ENCODE results near the gene RFX7.
A peak's percentile ranks its signal among the peaks of the same experiment; 100 is the strongest.

The RFX7 gene

DNA sequence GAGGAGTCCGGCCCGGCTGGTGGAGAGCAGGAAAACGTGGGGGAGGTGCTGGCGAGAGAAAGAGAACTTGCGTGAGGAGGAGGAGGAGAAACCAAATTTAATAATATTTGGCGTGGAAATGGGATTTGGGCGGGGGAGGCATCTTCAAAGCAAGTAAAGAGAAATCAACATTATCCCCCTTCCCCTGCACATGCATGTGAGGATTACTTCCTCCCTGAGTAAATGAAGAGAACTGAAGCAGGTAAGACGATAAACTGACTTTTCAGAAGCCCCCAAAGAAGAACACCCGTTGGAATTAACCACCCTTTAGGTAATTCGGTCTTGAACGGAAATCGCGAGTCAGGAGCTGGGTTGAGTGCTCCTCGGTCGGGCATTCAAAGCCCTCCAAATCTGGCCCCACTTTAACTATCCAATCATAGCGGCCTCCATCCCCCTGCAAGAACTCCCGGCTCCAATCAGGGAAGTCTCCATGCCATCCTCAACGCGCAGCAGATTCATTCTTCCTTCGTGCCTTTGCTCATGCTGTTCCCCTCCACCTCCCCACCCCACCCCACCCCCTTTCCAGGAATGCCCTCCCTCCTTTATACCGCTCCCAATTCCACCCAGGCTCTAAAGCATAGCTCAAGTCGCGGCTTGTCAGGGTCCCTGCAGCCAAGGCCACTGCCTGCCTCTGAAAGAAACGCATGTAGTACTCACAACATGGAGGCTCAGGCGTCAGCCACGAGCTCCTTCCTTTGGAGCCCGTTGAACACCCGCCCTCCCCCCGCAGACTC lies 545 bp upstream of the RFX7 start:
- DNase-seq = peak; percentile 4

DNA sequence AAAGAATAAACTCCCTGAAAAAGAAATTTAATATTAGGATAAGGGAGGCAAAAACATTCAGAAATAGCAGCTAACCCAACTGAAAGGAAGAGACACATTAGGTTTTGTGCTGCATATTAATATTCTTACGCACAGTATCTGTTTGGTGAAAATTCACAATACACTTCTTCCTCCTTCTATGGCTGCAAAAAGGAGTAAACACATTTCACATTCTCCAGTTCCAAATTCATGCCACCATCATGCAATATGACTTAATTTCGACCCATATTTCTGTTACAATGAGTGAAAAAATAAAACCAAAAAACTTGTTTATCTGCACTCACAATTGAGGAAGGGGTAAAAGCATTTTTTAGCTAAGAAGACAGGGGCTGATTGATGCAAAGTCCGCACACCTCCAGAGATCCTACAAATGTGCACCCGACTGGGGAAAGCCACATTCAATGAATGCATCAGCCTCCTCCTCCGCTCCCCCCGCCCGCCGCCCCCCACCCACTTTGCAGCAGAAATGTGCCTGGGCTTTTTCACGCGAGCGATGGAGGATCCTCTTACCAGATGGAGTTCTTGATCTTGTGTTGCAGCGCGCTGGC lies 1.0 kb downstream of the RFX7 start:
- DNase-seq = no peak

DNA sequence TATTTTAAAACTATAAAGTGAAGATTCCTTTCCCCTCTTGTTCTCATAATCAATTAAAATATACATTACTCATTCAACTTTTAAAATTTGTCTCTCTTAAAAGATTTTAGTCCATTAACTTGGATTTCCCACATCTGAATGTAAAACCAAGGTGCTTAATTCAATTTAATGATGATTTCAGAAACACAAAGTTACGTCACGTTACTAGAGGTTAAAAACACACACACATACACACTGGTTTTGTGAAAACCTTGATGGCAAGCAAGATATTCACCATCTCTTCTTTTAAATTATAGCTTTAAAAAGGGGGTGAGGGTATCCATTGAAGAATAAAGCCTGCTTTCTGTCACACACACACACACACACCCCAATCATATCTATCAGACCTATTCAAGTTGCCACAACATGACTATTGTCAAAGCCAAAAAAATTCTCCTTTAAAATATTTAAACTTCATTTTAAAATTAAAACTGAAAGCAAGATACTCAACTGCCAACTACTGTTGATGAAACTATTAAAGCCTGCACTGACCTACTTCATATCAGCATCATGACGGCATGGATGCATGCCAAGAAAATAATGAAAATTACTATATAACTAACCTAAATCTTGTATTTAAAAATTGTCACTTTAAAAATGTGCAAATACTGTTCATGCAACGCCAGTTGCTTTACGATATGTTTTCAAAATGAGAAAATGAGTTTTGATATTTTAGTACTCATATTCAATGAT lies 2.1 kb downstream of the RFX7 start:
- peak; percentile 6 for DNase-seq

DNA sequence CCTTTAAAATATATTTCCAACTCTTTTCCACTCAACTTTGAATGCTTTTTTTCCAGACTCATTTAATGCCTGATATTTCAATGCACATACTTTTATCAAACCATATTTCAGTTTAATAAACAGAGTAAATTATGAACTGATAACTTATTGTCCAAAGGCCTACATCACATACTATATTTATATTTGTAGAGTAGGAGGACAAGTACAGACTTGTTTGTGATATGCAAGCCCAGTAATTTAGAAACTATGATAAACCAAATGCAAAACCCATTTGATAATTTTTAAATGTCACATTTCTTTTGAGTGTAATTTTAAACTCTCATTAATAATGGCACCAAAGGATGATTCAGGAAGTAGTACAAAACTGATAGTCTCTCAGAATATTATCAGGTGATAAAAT lies 3.3 kb downstream of the RFX7 start:
- no peak for DNase-seq

DNA sequence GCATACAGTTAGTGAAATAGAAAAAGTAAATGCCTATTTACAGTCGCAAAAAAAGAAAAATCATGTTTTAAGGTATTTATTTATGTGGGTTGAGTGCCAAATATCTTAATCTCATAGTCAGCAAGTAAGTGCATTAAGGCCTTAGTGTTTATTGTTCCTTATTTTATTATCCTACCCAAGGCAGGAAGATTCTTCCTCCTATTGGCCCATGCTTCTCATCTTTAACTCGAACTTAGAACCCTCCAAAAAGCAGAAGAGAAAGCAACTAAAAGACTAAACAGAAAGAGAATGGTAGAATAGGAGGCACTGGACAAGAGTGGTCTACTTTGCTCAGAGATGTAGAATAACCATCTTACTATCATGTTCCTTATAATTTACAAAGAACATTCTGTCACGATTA lies 7.5 kb downstream of the RFX7 start:
- DNase-seq = no peak

DNA sequence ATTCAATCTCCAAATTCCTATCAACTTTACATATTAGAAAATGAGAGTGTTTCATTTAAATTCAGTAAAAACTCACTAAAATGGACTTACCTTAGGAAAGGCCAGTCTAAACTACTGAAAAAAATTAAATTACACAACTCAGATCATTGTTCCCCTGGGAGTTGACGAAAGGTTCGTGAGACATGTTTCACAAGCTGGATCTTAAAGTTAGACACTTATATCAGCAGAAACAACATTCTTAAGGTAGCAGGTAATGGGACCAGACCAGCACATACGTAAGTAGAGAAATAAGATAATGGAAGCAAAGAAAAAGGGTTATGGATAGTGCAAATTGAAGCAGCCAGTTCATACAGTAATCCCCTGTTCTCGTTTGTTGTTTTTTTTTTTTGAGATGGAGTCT lies 8.9 kb downstream of the RFX7 start:
- no peak for DNase-seq

DNA sequence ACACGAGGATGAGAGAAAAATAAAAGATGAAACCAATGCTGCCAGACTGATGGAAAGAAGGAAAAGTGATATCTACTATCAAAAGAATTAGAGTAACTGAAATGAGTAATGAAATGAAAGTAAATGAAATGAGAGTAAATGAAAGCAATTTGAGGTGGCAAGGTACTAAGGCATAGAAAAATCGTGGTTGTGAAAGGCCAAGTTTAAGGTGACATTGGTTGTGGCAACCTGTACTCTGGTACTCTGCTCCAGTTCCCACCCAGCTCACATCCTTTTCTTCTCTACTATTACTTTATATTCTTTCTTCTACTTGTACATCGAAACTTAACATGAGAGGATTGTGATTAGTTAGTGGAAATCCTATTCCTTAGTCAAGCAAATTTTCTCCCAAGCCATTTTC lies 10.1 kb downstream of the RFX7 start:
- no peak for DNase-seq

DNA sequence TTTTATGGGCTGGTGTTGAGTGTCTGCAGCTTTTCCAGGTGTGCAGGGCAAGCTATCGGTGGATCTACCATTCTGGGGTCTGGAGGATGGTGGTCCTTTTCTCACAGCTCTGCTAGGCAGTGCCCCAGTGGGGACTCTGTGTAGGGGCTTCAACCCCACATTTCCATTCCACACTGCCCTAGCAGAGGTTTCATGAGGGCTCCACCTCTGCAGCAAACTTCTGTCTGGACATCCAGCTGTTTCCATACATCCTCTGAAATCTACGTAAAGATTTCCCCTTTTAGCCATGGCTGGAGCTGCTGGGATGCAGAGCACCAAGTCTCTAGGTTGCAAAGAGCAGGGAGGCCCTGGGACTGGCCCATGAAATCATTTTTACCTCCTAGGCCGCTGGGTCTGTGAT lies 11.6 kb downstream of the RFX7 start:
- no peak for DNase-seq

DNA sequence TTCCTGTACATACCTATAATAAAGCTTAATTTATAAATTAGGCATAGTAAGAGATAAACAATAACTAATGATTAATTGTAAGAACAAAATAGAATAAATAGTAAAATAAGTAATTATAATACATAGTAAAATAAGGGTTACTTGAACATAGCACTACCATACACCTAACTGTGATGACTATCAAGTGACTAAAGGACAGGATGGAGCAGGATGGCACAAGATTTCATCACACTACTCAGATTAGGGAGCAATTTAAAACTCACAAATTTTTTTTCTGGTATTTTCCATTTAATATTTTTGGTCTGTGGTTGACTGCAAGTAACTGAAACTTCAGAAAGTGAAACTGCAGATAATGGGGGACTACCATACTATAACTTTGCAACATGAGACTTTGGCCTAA lies 14.8 kb downstream of the RFX7 start:
- no peak for DNase-seq

DNA sequence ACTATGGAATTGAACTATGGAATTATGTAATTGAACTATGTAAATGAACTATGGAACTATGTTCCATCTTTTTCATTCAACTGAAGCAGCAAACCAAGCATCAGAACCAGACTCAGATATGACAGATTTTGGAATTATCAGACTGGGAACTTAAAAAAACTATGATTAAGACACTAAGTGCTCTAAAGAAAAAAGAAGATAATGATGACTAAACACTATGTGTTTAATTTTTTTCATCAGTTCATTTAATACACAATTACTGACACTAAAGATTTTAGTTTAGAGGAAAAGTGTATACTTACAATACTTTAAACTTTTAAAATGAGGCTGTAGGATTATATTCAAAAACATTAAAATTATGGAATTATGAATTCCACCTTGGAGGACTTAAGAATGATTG lies 15.3 kb downstream of the RFX7 start:
- DNase-seq = no peak

DNA sequence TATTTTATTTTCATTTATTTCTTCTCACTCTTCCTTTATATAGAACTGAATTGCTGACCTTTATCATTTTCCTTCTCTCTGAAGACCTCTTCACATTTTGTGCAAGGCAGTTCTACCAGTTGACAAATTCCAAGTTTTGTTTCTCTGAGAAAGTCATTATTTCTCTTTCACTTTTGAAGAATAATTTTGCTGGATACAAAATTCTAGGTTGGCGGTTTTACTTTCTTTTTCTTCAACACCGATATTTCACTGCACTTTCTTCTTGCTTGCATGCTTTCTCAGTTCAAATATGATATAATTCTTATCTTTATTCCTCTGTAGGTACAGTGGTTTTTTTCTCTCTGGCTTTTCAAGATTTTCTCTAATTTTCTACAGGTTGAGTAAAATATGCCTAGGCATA lies 15.9 kb downstream of the RFX7 start:
- no peak for DNase-seq

DNA sequence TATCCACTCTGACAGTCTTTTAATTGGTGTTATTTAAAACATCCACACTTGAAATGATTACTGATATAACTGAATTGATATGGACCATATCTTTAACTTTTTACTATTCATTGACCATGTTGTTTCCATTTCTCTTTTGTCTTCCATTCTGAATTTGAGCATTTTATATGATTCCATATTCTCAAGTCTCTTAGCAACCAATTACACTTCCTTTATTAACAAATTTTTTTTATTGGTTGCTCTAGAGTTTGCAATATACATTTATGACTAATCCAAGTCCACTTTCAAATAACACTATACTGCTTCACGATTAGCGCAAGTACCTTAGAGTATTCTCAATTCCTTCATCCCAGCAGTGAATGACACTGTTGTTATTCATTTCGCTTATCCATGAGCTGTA lies 16.4 kb downstream of the RFX7 start:
- DNase-seq = no peak

DNA sequence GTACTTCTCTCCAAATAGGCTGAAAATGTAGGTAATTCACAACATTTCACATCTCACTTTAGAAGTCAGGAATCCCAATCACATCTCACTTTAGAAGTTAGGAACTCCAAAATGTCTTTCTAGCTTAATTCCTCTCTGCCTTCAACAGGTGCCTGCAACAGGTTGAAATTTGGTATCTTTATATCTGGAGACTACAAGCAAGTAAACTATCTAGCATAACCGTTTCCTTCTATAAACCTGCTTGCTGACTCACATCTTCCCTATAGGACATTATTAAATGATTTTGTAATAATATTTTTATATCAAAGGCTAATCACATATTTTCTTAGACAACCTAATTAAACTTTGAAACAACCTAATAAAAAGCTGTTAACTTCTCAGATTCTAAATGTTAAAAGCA lies 18.2 kb downstream of the RFX7 start:
- no peak for DNase-seq

DNA sequence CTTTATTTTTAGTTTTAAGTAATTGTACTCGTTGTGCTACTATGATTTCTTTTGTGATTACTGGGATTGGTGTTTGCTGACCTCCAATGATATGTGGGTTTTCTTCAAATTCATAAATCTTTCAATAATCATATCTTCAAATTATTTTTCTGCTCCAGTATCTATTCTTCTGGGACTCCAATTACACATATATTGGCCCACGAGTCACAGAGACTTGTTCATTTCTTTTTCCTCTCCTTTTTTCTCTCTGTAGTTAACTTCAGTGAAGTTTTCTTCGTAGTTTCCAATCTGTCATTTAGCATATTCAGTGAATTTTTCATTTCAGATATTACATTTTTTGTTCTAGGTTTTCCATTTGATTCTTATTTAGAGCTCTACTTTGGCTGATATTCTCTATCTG lies 21.4 kb downstream of the RFX7 start:
- DNase-seq = no peak

DNA sequence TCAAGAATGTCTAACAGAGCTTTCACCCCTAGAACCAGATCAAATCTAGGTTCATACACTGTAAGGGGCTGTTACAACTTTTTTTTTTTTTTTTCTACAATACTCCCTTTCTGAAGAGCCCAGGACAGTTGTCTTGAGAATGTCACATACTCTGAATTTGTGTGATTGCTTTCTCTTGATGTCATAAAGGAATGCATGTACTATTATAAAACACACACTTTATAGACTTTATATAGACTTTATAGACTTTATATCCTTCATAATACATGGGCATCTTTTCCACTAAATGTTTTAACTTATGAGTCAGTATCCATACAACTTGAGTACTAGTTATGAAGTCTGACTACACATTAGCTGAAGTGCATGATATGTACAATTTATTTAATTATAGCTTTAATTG lies 26.3 kb downstream of the RFX7 start:
- DNase-seq = no peak

DNA sequence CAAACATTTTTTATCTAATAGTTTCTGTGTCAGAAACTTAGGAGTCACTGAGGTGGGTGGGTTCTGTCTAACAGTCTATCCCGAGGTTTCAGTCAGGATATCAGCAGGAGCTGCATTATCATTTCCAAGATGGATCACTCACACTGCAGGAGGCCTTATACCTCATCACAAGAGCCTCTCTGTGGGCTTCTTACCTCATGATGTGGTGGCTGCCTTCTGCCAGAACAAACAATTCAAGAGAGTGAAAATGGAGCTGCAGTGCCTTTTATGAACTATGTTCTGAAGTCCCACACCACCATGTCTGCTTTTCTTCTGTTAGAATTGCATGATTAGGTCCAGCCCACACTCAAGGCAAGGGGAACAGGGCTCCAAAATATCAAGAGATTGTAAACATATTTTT lies 27.9 kb downstream of the RFX7 start:
- no peak for DNase-seq

DNA sequence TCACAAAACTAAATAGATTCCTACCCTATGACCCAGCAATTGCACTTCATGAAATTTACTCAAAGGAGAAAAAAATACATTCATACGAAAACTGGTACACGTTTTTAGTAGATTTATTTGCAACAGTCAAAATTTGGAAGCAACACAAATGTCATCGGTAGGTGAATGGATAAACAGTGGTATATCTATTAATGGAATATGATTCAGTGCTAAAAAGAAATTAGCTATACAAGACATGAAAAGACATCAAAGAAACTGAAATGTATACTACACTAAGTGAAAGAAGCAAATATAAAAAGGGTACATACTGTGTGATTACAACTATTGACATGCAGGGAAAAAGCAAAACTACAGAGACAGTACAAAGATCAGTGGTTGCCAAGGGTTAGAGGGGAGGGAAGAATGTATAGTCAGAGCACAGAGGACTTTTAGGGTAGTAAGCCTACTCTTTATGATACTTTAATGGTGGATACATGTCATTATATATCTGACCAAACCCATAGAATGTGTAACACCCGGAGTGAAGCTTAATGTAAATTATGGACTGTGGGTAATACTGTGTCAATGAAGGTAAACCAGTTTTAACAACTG lies 31.6 kb downstream of the RFX7 start:
- DNase-seq = no peak

DNA sequence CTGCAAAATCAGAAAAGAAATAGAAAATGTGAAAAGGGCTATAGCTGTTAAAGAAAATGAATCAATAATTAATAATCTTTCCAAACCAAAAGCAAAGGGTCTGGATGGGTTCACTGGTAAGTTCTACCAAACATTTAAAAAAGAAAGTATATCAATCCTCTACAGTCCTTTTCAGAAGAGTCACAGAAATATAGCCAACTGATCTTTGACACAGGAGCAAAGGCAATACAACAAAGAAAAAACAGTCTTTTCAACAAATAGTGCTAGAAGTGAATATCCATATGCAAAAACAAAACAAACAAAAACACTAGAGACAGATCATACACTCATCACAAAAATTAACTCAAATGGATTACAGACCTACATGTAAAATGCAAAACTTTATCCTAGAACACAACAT lies 32.6 kb downstream of the RFX7 start:
- no peak for DNase-seq

DNA sequence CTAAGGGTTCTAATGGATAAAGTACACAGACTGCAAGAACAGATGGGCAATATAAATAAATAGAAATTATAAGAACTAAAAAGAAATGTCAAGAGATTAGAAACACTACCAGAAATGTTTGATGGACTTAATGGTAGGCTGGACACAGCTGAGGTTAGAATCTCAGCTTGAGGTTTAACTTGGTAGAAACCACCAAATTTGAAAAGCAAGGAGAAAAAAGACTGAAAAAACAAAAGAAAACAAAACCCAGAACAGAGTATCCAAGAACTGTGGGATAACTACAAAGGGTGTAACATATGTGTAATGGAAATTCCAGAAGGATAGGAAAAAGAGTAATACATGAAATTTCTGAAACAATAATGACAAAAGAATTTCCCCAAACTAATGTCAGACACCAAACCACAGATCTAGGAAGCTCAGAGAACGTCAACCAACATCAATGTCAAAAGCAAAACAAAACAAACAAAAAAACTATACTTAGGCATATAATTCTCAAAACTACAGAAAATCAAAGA lies 35.0 kb downstream of the RFX7 start:
- DNase-seq = no peak

DNA sequence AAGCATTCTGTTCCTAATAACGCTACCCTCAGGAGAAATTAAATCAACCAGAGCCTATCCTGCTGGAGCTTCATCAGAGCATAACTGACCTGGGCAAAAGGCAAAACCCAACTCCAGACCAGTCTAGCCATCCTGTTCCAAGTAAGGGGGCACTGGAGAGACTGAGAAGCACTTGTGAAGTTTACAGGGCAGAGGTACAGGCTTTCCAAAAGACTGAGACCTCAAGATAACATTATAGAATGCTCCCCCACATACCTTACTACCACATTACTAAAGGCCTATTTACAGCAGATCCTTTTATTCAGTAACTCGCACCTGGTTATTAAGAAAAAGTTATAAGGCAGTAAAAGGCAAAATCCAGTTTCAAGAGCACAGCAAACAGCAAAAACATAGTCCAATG lies 35.5 kb downstream of the RFX7 start:
- DNase-seq = no peak

DNA sequence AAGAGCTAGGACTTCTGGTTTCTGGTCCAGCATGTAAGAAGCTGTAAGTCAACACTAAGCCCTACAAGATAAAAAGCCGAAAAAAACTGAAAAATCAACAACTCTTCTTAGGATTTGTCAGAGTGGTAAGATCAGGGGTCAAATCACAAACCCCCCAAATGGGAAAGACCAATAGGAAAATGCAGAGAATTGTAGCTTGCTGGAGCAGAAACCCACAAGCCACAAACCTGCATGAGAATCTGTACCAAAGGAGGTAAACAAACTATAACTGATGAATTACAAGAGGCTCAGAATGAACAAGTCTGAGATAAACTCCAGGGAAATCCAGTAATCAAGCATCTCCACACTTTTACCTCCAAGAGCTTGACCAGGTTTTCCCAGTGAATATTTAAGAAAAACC lies 36.0 kb downstream of the RFX7 start:
- DNase-seq = no peak

DNA sequence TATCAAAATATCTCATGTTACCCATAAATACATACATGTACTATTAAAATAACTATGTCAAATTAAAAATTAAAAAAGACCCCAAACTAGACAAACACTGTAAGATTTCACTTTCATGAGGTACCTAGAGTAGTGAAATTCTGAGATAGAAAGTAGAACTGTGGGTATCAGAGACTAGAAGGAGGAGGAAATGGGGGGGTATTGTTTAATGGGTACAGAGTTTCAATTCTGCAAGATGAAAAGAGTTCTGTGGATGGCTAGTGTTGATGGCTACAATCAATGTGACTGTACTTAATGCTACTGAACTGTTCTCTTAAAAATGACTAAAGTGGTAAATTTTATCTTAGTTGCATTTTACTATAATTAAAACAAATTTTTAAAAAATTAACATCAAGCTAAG lies 36.6 kb downstream of the RFX7 start:
- DNase-seq = no peak

DNA sequence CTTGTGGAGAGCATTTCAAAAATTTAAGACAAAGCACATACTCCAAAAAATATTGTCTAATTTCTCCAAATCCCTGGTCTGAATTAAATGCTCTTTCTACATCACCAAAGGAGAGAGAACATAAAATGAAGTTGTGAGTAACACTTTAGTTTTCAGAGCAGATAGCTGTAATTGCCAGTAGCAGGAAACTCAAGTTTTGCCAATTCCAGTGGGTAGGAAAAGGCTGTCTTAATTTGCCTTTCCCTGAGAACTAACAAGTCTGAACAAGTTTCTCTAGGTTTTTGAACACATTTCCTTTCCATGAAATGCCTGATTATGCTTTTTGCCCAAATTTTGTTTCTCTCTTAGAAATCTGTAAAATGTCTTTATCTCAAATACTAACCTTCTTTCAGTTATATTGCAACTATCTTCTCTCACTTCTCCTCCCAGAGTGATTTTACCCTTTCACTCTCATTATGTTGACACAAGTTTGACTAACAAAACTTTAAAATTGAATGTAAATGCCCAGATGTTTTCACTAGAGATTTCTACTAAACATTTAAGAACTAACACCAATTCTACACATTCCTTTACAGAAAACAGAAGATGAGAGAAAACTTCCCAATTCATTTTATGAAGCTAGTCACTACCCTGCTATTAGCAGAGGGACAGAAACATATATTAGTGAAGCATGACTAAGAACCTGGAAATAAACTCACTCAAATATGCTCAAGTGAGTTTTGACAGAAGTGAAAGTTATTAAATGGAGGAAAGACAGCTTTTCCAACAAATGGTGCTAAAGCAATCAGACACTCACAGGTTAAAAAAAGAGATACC lies 38.4 kb downstream of the RFX7 start:
- no peak for DNase-seq

Measured in central memory CD4-positive, alpha-beta T cell (primary cell).